GM21825 (cell line): Measurements from ENCODE around the gene NEXN.

Experiments used
- ATAC-seq: cut with Tn5 transposase; IDR thresholded peaks from one replicate; pipeline ENCODE4 v1.9.1; 2021; ENCODE audit warnings: mild to moderate bottlenecking, moderate library complexity; ENCODE audit not compliant: unreplicated experiment

Gene NEXN

GRCh38 chr1:77888081-77888780 lies at the start of gene NEXN:
Gene NEXN (plus strand): TSS chr1:77888624. CDS start chr1:77916107, 27,483 bp downstream.
- ATAC-seq = no peak

GRCh38 chr1:77841574-77841973 lies 46.9 kb upstream of the NEXN start:
- no peak for ATAC-seq

GRCh38 chr1:77845951-77846350 lies 42.5 kb upstream of the NEXN start:
- no peak for ATAC-seq

- no peak for ATAC-seq
Measured at GRCh38 chr1:77846966-77847365, 41.5 kb upstream of the NEXN start.

GRCh38 chr1:77847621-77848080 lies 40.8 kb upstream of the NEXN start:
- ATAC-seq = no peak

- ATAC-seq = no peak
Measured at GRCh38 chr1:77850082-77850481, 38.3 kb upstream of the NEXN start.

GRCh38 chr1:77857552-77857951 lies 30.9 kb upstream of the NEXN start:
- no peak for ATAC-seq

- no peak for ATAC-seq
Measured at GRCh38 chr1:77858725-77859124, 29.7 kb upstream of the NEXN start.

- ATAC-seq = no peak
Measured at GRCh38 chr1:77859248-77859647, 29.2 kb upstream of the NEXN start.

GRCh38 chr1:77866296-77866695 lies 22.1 kb upstream of the NEXN start:
- ATAC-seq = no peak

- ATAC-seq = no peak
Measured at GRCh38 chr1:77872645-77873044, 15.8 kb upstream of the NEXN start.

GRCh38 chr1:77873461-77873860 lies 15.0 kb upstream of the NEXN start:
- no peak for ATAC-seq

- ATAC-seq = no peak
Measured at GRCh38 chr1:77874804-77875445, 13.5 kb upstream of the NEXN start.

- no peak for ATAC-seq
Measured at GRCh38 chr1:77876884-77877283, 11.5 kb upstream of the NEXN start.

GRCh38 chr1:77881061-77881460 lies 7.4 kb upstream of the NEXN start:
- ATAC-seq = no peak

- no peak for ATAC-seq
Measured at GRCh38 chr1:77882411-77882810, 6.0 kb upstream of the NEXN start.

- no peak for ATAC-seq
Measured at GRCh38 chr1:77888781-77889642, 588 bp downstream of the NEXN start.

GRCh38 chr1:77889671-77890070 lies 1.2 kb downstream of the NEXN start:
- ATAC-seq = no peak

- no peak for ATAC-seq
Measured at GRCh38 chr1:77891200-77891599, 2.8 kb downstream of the NEXN start.

- ATAC-seq = no peak
Measured at GRCh38 chr1:77899647-77900320, 11.4 kb downstream of the NEXN start.

- no peak for ATAC-seq
Measured at GRCh38 chr1:77900687-77901293, 12.4 kb downstream of the NEXN start.
